ENCODE data around the gene HOXB3.

DNA sequence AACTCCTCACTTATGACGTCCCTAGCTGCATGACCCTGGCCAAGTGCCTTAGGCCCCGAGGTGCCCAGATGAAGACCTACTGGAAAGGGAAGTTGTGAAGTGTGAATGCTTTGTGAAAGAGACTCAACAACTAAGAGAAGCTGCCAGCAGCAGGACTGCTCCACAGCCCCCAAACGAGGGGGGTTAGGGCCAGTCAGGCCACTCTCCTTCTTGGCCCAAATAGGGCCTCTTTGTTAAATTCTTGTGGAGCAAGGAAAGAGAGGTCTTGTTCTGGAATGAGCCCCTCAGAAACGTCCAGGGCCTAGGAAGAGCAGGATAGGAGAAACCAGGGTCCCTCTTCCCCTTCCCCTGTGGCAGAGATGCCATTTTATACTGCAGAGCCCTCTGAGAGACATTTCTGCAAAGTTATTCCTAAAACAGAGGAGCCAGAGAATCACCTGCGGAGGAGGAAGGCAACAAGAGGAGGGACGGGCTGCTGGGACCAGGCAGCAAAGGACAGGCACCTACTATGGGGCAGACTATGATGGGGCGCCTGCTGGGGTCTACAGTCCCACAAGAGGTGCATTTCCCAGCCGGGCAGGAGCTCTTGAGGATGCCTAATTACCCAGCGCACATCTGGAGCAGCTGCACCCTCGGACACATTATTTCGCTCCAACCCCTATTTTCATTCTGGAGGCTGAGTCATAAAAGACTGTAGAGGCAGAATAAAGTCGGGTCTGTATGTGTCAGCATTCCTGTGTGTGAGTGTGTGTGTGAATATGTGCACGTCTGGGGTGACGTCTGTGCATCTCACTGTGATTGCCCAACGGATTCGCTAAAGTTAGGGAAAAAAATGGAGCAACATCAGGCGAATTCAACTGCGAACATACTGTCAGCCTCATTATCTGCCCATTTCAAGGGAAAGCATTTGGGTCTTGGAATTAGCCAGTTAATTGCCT lies 47.6 kb upstream of the HOXB3 start:
- TF ChIP-seq, protein P1, sequence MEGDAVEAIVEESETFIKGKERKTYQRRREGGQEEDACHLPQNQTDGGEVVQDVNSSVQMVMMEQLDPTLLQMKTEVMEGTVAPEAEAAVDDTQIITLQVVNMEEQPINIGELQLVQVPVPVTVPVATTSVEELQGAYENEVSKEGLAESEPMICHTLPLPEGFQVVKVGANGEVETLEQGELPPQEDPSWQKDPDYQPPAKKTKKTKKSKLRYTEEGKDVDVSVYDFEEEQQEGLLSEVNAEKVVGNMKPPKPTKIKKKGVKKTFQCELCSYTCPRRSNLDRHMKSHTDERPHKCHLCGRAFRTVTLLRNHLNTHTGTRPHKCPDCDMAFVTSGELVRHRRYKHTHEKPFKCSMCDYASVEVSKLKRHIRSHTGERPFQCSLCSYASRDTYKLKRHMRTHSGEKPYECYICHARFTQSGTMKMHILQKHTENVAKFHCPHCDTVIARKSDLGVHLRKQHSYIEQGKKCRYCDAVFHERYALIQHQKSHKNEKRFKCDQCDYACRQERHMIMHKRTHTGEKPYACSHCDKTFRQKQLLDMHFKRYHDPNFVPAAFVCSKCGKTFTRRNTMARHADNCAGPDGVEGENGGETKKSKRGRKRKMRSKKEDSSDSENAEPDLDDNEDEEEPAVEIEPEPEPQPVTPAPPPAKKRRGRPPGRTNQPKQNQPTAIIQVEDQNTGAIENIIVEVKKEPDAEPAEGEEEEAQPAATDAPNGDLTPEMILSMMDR (IDR thresholded peaks at IDR 0.05), result no peak
- TF ChIP-seq EZH2 (IDR thresholded peaks at IDR 0.05) (no peak), EZH2phosphoT487 (IDR thresholded peaks at IDR 0.05) (no peak)

Data from neural progenitor cell (in vitro differentiated cells).